GM21825 (cell line): Measurements from ENCODE around the gene SH3BP5.

Experiments
- ATAC-seq: cut with Tn5 transposase; IDR thresholded peaks from one replicate; pipeline ENCODE4 v1.9.1; 2021; ENCODE audit warnings: mild to moderate bottlenecking, moderate library complexity; ENCODE audit not compliant: unreplicated experiment

SH3BP5 gene

GRCh38 chr3:15300323-15301078, 31.9 kb downstream of the SH3BP5 start:
- ATAC-seq: no peak

DNA sequence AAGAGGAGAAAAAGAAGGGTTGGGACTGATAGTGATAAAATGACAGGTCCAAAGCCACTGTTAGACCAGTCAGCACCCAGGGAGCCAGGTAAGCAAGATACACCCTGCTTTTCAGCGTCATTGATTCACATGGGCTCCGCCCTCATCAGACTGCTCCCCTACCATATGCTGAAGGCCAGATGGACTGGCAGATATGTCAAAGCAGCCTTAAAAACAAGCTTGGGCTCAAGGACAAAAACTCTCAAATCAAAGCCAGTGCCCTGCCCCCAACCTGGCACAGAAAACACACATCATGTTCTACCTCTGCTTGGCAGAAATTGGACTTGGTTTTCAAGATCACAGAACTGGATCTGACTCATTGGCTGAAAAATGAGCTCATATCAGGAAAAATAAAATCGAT, 33.4 kb downstream of the SH3BP5 start:
- no peak for ATAC-seq

- ATAC-seq: no peak
Observed at GRCh38 chr3:15298504-15298903, 33.9 kb downstream of the SH3BP5 start.

DNA sequence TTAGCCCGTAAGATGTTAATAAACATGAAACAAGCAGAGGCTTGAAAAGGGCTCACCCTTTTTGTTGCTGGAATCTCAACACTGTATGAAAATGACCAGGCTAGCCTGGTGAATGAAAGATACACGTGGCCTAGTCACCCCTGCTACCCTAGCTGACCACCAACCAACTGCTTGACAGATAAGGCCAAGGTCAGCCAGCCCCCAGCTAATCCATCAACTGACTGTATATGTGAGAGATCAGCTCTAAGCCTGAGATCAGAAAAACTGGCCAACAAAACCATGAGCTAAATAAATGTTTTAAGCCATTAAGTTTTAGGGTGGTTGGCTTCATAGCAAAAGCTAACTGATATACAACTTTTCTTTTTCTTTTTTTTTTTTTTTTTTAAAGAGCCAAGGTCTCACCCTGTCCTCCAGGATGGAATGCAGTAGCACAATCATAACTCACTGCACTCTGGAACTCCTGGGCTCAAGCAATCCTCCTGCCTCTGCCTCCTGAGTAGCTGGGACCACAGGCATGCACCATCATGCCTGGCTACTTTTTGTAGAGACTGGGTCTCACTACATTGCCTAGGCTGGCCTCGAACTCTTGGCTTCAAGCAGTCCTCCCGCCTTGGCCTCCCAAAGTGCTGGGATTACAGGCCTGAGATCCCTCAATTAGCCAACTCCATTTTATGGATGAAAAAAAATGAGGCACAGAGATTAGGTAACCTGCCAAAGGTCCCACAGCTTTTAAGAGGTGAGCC, 34.6 kb downstream of the SH3BP5 start:
- no peak for ATAC-seq

DNA sequence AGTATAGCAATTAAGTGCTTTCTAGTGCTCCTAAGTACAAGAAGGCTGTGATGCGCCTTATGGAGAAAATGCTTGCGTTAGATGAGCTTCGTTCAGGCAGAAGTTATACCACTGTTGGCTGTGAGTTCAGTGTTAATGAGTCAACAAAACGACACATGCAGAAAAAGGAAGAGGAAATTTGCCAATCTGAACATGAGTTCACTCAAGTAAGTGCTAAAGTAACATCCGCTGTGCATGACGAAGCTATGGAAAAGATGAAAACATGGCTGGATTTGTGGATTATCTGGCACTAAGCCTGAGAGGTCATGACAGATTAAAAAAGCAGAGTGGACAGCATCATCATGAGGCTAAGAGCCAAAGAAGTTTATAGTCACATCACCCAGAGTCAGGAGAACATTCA, 36.9 kb downstream of the SH3BP5 start:
- no peak for ATAC-seq

- ATAC-seq: no peak
Observed at GRCh38 chr3:15294929-15295328, 37.5 kb downstream of the SH3BP5 start.

DNA sequence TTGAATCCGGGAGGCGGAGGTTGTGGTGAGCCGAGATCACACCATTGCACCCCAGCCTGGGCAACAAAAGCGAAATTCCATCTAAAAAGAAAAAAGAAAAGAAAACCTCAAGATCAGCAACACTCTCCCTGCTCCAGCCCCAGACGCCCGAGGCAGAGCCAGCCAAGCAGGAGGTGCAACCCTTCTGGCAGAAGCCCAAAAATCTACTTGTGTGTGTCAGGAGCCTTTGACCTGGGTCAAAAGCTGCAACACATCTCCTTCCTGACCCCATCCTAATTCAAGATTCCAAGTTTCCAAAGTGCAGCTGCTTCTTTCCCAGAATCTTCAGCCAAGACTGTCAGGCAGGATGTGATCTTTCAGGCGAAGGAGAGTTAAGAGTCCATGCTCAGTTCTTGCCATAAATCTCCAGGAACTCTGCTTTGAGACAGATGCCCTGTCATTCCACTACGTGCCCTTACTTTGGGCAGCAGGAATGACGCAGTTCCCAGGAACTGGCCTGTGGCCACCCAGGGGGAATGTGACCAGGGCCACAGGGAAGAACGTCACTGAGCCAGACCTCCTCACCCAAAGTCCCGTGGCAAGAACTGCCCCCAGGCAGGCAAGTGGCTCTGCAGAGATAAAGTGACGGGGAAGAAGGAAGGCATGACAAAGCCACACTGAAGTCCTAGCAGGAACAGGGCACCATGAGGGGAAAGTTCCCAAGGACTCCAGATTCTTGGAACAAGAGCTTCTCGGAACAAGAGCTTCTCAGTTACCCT, 39.4 kb downstream of the SH3BP5 start:
- ATAC-seq: no peak

GRCh38 chr3:15291589-15292541, 40.5 kb downstream of the SH3BP5 start:
- ATAC-seq: peak; percentile 93

GRCh38 chr3:15290736-15291135, 41.6 kb downstream of the SH3BP5 start:
- ATAC-seq: no peak

GRCh38 chr3:15289661-15290060, 42.7 kb downstream of the SH3BP5 start:
- ATAC-seq: no peak

GRCh38 chr3:15288331-15289035, 43.9 kb downstream of the SH3BP5 start:
- no peak for ATAC-seq

DNA sequence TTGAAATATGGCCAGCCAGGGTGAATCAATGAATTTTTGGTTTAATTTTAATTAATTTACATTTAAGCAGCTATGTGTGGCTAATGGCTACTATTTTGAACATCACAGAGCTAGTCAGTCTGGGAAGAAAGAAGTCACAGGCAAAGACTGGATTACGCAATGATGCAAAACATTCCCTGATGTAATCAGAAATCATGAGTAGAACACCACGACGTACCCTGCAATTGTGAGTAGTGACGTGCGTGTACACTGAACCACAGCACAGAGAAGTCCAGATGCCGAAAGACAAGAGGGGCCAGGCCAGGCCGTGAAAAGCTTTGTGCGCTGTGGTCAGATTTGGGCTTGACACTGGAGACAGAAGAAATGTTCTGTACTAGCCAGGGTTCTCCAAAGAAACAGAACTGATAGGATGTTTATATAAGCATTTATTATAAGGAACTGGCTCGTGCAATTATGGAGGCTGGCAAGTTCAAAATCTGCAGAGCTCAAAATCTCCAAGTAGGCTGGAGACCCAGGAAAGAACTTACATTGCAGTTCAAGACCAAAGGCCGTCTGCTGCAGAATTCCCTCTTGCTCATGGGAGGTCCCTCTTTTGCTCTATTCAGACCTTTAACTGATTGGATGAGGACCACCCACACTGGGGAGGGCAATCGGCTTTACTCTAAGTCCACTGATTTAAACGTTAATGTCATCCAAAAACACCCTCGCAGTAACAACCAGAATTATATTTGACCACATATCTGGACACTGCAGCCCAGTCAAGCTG, 44.6 kb downstream of the SH3BP5 start:
- no peak for ATAC-seq

DNA sequence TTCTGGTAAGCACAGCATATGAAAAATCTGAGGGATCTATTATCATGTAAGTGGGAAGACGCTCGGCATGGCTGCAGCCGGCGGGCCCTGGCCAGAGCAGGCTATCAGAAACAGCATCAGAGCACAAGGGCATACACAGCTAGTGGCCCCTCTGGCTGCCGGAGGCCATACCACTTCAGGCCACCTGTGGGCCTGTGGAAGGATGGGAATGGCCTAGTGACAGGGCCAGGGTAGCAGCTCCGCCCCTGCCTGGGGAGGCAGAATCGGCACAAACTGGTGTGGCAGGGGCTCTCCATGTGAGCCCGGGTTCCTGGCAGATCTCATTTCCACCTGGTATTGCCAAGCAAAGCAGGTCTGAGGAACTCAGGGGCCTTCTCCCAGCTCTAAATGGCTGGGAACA, 46.4 kb downstream of the SH3BP5 start:
- no peak for ATAC-seq

DNA sequence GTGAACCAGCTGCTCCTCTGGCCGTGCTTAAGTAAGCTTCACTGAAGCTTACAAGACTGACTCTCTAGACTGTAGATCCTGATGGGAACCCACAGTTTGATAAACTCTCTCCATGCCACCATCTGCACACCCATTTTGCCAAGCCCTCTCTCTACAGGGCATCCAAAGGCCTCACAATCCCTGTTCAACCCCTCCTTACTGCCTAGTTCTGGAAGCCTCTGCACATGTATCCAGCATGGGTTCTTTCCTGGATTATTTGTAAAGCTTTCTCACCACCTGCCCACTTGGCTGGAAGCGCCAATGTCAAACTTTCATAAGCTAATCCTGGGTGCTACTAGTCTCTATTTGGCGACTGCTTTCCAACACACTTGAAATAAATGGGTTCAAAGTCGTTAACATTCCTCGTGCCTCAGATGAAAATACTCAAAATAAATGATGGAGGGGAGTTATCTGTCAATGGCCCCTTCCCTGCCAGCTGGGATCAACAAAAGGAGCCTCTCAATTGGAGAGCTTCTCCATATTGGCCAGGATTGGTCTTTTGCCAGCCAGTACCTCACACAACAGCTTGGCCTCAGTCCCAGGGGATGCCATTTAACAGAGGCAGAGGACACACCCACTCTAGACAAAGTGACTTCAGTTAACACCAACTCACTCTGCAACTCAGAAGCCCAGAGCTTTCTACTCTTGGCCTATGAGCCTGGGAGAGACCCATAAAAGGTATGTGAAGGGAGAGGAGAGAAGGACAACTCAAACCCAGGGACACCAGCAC, 48.1 kb downstream of the SH3BP5 start:
- ATAC-seq: no peak

GRCh38 chr3:15283702-15284101, 48.7 kb downstream of the SH3BP5 start:
- no peak for ATAC-seq

DNA sequence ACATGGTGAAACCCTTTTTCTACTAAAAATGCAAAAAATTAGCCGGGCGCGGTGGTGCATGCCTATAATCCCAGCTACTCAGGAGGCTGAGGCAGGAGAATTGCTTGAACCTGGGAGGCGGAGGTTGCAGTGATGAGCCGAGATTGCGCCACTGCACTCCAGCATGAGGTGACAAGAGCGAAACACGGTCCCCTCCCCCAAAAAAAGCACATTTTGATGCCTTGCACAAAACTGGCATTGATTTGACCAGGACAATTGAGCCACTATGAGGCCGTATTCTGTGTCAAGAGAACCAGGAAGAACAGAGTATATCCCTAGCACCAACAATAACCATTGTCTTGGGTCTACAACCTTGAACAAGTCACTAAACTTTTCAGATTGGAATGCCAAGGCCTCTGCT, 50.6 kb downstream of the SH3BP5 start:
- no peak for ATAC-seq

GRCh38 chr3:15280853-15281532, 51.4 kb downstream of the SH3BP5 start:
- no peak for ATAC-seq
